ENCODE data around the gene VSX1. TPM values are rescaled to one million over a fixed set of nuclear protein-coding genes. Genes with fewer than 3 reads are reported as not detected.

VSX1 gene
- total RNA-seq, 6 donors from 2014 or later, result not detected

DNA sequence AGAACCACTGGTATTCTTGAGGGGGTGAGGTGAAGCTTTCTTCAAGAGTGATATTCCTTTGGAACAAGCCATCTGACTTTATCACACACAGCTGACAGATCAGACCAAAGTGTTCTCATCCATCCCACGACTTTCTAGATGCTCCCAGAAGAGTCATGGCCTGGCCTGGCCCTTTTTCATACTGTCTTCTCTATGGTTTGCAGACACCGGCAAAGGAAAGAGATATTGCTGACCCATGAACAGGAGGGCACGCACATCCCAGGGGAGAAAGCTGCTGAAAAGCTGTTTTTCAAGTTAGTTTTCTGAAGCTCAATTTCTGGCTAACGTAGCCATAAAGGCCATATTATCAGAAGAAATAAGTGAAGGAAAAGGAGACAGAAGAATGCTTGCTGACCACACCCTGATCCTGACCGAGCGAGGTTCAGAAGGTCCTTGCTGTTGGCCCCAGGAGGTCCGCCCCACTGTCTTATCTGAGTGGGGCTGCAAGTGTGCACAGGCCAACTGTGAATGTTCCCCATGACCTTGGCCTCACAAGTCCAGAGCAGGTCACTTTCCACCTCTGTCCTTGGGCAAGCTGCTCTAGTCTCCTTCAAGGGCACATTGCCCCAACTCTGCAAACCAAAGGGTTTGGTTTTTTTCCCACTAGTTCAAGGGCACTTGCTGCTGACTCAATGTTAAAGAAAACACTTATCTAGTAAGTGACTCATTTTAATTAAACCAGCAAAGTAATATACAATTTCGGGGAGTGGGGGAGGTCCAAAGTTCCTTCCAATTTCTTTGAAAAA is 26.0 kb downstream of the VSX1 start:
- peak overlapping the region; percentile 91 to 98 (median 96) for H3K27ac ChIP-seq
- 68 to 76% methylated on average over 8 of the region's 8 CpGs for WGBS, 2 donors
- H3K4me3 ChIP-seq, result peak overlapping the region in 3 of 4 donors; percentile 72 to 90 (median 85)
- peaks cover 0 to 3% (median 0%) of the 10 kb centered on the region in 4 donors for H3K36me3 ChIP-seq
- no peaks in the 10 kb centered on the region for H3K27me3 ChIP-seq
- H3K4me1 ChIP-seq, result peaks cover 56 to 74% (median 67%) of the 10 kb centered on the region in 4 donors
- TF ChIP-seq POLR2AphosphoS5 (IDR thresholded peaks at IDR 0.05) (no peak), EP300 (IDR thresholded peaks at IDR 0.05) (peak in 1 of 4 donors; percentile 20)
- DNase-seq (peak in 1 of 2 donors; percentile 61), ATAC-seq (ENCODE audit: low FRiP score in 2 of 2) (no peak)
- H3K9me3 ChIP-seq, result no peaks in the 10 kb centered on the region

DNA sequence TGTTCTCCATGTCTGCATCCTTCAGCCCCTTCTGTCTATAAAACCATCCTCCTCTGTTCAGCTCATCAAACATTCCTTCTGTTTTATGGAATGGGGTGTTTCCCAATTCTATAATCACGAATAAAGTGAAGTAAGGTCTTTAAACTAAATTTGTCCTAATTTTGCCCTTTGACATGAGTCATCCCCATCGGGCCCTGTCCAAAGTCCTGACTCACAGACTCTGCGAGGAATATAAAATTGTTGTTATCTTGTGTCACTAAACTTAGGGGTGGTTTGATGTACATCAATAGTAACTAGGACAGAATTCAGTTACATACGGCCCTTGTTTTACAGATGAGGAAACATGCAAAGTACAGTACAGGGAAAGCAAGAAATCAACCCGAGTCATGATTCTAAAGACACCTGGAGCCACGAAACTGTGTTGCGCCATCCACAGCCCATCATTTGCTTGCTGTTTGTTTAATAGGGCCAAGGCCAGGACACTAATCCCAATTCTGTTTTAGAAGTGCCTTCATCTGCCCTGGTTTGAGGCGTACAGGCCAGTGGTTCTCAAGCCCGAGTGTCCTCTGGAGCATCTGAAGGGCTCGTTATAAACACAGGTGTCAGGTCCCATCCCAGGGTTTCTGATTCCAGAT is 26.8 kb downstream of the VSX1 start:
- ATAC-seq (ENCODE audit: low FRiP score in 2 of 2) (no peak), DNase-seq (peak in 1 of 2 donors; percentile 17)
- 79% methylated on average over 10 of the region's 10 CpGs for WGBS, 2 donors
- TF ChIP-seq EP300 (IDR thresholded peaks at IDR 0.05) (no peak), POLR2A (IDR thresholded peaks at IDR 0.05) (no peak), POLR2AphosphoS5 (IDR thresholded peaks at IDR 0.05) (no peak)
- TF ChIP-seq, protein P1, sequence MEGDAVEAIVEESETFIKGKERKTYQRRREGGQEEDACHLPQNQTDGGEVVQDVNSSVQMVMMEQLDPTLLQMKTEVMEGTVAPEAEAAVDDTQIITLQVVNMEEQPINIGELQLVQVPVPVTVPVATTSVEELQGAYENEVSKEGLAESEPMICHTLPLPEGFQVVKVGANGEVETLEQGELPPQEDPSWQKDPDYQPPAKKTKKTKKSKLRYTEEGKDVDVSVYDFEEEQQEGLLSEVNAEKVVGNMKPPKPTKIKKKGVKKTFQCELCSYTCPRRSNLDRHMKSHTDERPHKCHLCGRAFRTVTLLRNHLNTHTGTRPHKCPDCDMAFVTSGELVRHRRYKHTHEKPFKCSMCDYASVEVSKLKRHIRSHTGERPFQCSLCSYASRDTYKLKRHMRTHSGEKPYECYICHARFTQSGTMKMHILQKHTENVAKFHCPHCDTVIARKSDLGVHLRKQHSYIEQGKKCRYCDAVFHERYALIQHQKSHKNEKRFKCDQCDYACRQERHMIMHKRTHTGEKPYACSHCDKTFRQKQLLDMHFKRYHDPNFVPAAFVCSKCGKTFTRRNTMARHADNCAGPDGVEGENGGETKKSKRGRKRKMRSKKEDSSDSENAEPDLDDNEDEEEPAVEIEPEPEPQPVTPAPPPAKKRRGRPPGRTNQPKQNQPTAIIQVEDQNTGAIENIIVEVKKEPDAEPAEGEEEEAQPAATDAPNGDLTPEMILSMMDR (IDR thresholded peaks at IDR 0.05), result no peak
- peaks cover 56 to 82% (median 72%) of the 10 kb centered on the region in 4 donors for H3K4me1 ChIP-seq
- no peaks in the 10 kb centered on the region for H3K27me3 ChIP-seq
- H3K4me3 ChIP-seq, result no peak overlapping the region
- H3K27ac ChIP-seq, result peak overlapping the region in 3 of 4 donors; percentile 95 to 98 (median 96)
- peaks cover 0 to 3% (median 0%) of the 10 kb centered on the region in 4 donors for H3K36me3 ChIP-seq
- H3K9me3 ChIP-seq, result no peaks in the 10 kb centered on the region

DNA sequence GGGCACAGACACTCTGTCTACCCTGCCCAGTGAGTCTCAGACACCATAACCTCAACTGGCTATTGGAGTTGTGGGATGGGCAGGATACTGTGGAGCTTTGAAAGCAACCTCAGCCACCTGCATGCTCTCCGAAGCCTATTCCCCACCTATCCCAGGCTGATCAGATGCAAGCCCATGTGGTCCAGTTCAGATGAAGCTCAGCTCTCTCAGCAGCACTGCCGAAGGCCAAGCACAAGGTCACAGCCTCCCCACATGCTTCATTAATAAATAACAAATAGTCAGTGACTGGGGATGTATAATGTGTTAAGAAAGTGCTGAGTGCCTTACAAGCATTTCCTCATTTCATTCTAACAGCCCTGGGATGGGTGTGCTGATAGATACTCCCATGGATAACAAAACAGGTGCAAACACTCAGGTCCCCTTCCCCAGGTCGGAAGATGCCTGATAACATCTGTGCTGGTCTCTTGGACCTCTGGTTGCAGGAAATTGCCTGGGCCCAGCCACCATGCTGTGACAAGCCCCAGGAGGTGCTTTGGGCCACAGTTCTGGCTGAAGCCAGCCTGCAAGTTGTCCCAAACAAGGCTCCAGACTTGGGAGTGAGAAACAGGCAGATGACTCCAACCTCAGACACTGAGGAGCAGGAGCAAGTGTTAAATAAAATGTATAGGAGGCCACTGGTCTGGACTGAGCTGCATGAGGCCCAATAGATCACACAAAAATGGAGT is 27.7 kb downstream of the VSX1 start:
- H3K4me1 ChIP-seq, result peaks cover 58 to 88% (median 78%) of the 10 kb centered on the region in 4 donors
- H3K27ac ChIP-seq, result peak overlapping the region; percentile 62 to 95 (median 84)
- ATAC-seq (ENCODE audit: low FRiP score in 2 of 2), result no peak
- TF ChIP-seq EP300 (IDR thresholded peaks at IDR 0.05) (no peak), POLR2AphosphoS5 (IDR thresholded peaks at IDR 0.05) (no peak), POLR2A (IDR thresholded peaks at IDR 0.05) (no peak)
- TF ChIP-seq, protein P1 (IDR thresholded peaks at IDR 0.05), result no peak
- no peaks in the 10 kb centered on the region for H3K9me3 ChIP-seq
- H3K27me3 ChIP-seq, result no peaks in the 10 kb centered on the region
- DNase-seq, result peak in 1 of 2 donors; percentile 8
- peaks cover 0 to 3% (median 0%) of the 10 kb centered on the region in 4 donors for H3K36me3 ChIP-seq
- WGBS, 2 donors, result 57 to 76% methylated on average over 3 of the region's 3 CpGs
- no peak overlapping the region for H3K4me3 ChIP-seq

DNA sequence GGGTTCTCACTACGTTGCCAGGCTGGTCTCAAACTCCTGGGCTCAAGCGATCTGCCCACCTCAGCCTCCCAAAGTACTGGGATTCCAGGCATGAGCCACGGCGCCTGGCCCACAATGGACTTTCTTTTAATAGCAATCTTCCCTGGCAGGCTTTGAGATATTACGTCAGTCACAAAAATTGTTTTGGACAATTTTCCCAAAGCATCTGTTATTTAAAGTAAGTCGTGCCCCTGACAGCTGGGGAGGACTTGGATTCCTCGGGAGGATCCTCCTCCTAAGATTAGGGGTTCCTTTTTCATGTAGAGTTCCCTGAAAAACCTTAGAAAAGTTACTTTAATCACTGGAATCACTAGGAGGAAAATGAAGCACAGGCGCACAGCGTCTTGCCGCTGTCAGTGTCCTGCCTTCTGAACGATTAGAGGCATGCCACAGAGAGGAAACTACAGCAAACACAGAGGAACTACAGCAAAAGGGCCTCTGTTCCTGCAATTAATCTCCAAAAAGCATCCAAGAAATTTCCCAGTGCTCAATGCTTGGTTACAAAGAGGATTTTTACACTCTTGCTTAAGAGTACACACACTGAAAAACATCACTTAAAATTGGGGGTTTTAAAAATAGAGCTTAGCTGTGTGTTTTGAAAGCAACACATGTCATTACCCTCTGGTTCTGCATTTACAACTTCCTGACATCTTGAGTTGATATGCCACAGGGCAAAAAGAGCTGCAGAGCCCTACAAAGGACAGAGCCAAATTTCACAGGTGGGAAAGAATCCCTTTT is 28.5 kb downstream of the VSX1 start:
- Histone ChIP-seq H3K4me1 (peaks cover 61 to 86% (median 79%) of the 10 kb centered on the region in 4 donors), H3K27me3 (no peaks in the 10 kb centered on the region), H3K9me3 (no peaks in the 10 kb centered on the region), H3K36me3 (peaks cover 0 to 3% (median 0%) of the 10 kb centered on the region in 4 donors), H3K4me3 (no peak overlapping the region), H3K27ac (peak overlapping the region; percentile 62 to 95 (median 84))
- DNase-seq, result peak in 1 of 2 donors; percentile 30
- 26 to 27% methylated on average over 11 of the region's 11 CpGs for whole genome bisulfite sequencing, 2 donors
- TF ChIP-seq POLR2A (IDR thresholded peaks at IDR 0.05) (no peak), POLR2AphosphoS5 (IDR thresholded peaks at IDR 0.05) (peak in 1 of 2 donors; percentile 6)
- TF ChIP-seq, protein P1 (IDR thresholded peaks at IDR 0.05), result no peak
- no peak for ATAC-seq (ENCODE audit: low FRiP score in 2 of 2)

Data from upper lobe of left lung (tissue), 6 donors.